ENCODE data around the gene NFIB.

DNA sequence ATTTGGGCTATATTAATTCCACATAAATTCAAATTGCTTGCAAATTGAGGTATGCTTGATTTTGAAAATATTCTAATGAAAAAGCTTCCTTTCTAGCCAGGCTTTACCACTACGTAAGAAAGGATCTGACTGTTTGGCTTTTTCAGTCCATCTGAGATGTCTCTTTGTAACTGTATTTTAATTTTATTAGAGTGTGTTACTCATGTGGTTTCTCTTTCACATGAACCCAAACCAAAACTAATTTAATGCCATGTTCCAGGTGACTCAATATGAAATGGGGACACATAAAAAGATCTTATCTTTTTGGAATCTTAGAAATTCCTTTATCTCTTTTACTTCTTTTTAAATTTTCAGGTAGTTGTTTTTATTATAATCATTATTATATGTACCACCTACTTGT lies 85.3 kb downstream of the NFIB start:
- TF ChIP-seq EZH2phosphoT487 (IDR thresholded peaks at IDR 0.05; ENCODE audit: insufficient read depth, low read depth) = no peak
- TF ChIP-seq EZH2 (IDR thresholded peaks at IDR 0.05; ENCODE audit: insufficient read depth, poor library complexity, severe bottlenecking) = no peak

Data from GM23248 (cell line).